AG09309 (cell line): ENCODE results near the gene SCAF8.

Experiments used
- DNase-seq: peaks from one replicate; pipeline ENCODE4 v3.0.0-alpha.2; 2010; ENCODE audit warnings: low read depth
- H3K4me3 ChIP-seq: 2 replicates; pipeline ENCODE4 v1.5.1; 2011; ENCODE audit warnings: mild to moderate bottlenecking, low read depth, low read length, moderate library complexity; ENCODE audit not compliant: control insufficient read depth
- TF ChIP-seq, protein P1 (sequence below): IDR thresholded peaks from 2 replicates; pipeline ENCODE4 v1.5.1; 2011; ENCODE audit warnings: mild to moderate bottlenecking, low read depth, low read length, inconsistent platforms; ENCODE audit not compliant: insufficient read depth, control insufficient read depth; ENCODE audit errors: missing control alignments

Gene SCAF8

GRCh38 chr6:154792325-154792724 lies 59.1 kb downstream of the SCAF8 start:
- TF ChIP-seq, protein P1, sequence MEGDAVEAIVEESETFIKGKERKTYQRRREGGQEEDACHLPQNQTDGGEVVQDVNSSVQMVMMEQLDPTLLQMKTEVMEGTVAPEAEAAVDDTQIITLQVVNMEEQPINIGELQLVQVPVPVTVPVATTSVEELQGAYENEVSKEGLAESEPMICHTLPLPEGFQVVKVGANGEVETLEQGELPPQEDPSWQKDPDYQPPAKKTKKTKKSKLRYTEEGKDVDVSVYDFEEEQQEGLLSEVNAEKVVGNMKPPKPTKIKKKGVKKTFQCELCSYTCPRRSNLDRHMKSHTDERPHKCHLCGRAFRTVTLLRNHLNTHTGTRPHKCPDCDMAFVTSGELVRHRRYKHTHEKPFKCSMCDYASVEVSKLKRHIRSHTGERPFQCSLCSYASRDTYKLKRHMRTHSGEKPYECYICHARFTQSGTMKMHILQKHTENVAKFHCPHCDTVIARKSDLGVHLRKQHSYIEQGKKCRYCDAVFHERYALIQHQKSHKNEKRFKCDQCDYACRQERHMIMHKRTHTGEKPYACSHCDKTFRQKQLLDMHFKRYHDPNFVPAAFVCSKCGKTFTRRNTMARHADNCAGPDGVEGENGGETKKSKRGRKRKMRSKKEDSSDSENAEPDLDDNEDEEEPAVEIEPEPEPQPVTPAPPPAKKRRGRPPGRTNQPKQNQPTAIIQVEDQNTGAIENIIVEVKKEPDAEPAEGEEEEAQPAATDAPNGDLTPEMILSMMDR = no peak
- H3K4me3 ChIP-seq = no peak overlapping the region
- DNase-seq = no peak

DNA sequence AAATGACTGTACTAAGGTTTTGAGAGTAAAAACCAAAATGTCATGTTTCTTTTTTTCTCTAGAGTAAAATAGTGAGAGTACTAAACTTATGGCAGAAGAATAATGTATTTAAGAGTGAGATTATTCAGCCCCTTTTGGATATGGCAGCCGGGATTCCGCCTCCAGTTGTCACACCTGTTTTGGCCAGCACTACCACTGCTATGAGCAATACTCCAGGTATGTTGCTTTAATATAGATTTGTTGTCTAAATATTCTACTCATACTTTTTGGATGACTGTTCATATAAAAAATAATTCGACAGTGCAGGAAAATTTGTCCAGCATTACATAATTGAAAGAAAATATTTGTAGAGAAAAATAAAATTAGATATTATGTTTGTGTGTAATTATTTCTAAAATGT lies 59.5 kb downstream of the SCAF8 start:
- TF ChIP-seq, protein P1 = no peak
- no peak for DNase-seq
- H3K4me3 ChIP-seq = no peak overlapping the region

GRCh38 chr6:154796484-154796883 lies 63.3 kb downstream of the SCAF8 start:
- TF ChIP-seq, protein P1 = no peak
- no peak for DNase-seq
- no peak overlapping the region for H3K4me3 ChIP-seq

GRCh38 chr6:154797857-154798256 lies 64.6 kb downstream of the SCAF8 start:
- H3K4me3 ChIP-seq = no peak overlapping the region
- TF ChIP-seq, protein P1 = no peak
- DNase-seq = no peak

DNA sequence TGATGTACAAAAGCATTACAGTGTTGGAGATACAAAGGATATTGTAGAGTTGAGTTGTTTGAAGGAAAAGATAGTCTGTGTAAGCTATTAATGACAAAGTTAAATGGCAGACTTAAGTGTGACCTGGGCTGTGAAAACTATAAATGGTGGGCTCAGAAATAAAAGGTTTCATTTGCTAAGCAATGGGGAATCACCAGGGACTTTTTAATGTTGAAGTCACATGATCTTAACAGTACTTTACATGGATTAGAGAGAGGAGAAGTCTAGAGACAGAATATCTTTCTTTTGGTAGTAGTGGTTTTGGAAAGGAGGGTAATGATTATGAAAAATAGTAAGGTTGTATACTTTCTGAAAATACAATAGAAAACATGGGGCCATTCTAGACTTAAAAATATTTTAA lies 67.1 kb downstream of the SCAF8 start:
- H3K4me3 ChIP-seq = no peak overlapping the region
- DNase-seq = no peak
- TF ChIP-seq, protein P1 = no peak

- DNase-seq = peak; percentile 13
- H3K4me3 ChIP-seq = no peak overlapping the region
- TF ChIP-seq, protein P1 = peak; percentile 46
Observed at GRCh38 chr6:154805288-154805911, 72.2 kb downstream of the SCAF8 start.
